ENCODE results near the gene SLX9.

Gene SLX9

DNA sequence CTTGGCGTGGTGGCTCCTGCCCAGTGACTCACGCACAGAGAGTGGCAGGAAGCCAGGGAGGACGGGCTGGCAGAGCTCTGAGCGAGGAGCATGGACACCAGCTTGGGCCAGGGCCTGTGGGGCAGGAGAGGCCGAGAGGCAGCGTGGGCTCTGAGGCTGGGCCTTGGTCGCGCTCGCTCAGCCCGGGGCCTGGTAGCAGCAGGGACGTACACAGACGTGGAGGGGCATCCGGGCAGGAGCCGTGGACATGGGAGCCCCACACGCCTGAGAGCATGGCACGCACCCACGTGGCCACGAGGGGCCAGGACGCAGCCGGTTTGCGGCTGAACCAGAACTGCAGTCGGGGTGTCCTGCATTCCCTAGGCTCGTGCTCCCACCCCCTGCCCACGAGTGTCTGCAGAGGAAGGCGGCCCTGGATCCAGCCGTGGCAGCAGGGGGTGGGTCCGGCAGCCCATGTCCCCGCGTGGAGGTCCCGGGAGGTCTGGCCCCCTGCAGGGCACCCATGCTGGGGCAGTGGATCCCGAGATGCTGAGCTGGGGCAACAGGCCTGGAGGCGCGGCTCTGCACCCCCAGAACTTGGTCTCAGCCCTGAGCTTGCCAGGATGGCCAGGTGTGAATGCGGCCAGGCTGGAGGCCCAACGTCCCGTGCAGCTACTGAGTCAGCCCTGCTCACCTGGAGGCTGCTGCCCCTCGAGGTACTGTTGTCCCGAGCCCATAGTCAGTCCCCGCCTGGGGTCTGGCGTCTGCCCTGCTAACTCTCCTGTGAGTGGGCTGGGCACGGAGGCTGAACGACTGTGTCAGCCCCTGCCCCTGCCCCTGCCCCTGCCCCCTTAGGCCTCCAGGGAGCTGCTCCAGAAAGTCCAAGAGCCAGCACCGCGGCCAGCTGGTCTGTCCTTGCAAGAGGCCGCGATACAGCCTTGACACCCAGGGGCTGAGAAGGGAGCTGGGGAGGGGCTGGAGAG, 61.6 kb downstream of the SLX9 start:
- no peak overlapping the region for H3K27ac ChIP-seq (ENCODE audit: low read length)
- no peaks in the 10 kb centered on the region for H3K36me3 ChIP-seq (ENCODE audit: control insufficient read depth, insufficient read depth, low read length)
- no peaks in the 10 kb centered on the region for H3K4me1 ChIP-seq (ENCODE audit: control insufficient read depth, insufficient read depth, low read length)
- DNase-seq (ENCODE audit: low read depth, low spot score), result no peak
- H3K9me3 ChIP-seq (ENCODE audit: control insufficient read depth, insufficient read depth, low read length), result no peaks in the 10 kb centered on the region
- no peak overlapping the region for H3K4me3 ChIP-seq (ENCODE audit: low read length)
- no CpG with 5 or more reads among the region's 46 CpGs for WGBS (ENCODE audit: insufficient coverage, insufficient read length)
- H3K27me3 ChIP-seq (ENCODE audit: control insufficient read depth, insufficient read depth, low read length), result no peaks in the 10 kb centered on the region

GRCh38 chr21:45002381-45003204, 62.8 kb downstream of the SLX9 start:
- Histone ChIP-seq H3K9me3 (ENCODE audit: control insufficient read depth, insufficient read depth, low read length) (no peaks in the 10 kb centered on the region), H3K27ac (ENCODE audit: low read length) (no peak overlapping the region), H3K4me1 (ENCODE audit: control insufficient read depth, insufficient read depth, low read length) (no peaks in the 10 kb centered on the region), H3K4me3 (ENCODE audit: low read length) (no peak overlapping the region), H3K27me3 (ENCODE audit: control insufficient read depth, insufficient read depth, low read length) (no peaks in the 10 kb centered on the region), H3K36me3 (ENCODE audit: control insufficient read depth, insufficient read depth, low read length) (no peaks in the 10 kb centered on the region)
- no CpG with 5 or more reads among the region's 28 CpGs for WGBS (ENCODE audit: insufficient coverage, insufficient read length)
- no peak for DNase-seq (ENCODE audit: low read depth, low spot score)

DNA sequence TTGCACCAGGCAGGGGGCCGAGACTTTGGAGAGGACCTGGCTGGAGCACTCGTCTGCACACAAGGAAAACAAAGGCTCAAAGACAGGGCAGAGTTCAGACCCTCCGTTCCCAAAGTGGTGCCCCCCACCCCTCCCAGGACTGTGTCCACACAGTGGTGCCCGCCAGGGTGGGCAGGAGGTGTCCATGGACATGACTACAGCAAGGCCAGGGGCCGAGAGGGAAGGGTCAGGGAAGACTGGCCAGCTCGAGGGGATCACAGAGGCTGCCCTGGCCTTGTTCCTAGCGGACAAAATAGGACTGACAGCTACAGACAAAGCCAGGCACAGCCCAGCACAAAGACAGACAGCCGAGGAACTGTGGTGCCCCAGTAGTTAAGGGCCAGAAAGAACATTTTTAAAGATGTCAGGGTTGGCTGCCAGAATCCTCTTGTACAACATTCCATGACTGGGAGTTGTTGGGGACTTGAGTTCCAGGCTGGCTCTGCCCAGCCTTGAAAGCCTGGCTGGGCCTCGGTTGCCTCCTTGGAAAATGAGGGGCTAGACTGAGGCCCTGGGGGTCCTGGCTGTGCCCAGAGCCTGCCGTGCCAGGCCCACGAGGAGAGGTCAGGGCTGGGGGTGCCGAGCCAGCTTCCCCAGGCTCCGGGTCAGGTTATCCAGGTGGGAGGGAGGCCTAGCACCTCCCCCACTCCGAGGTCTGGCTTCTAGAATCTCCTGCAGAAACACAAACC, 63.7 kb downstream of the SLX9 start:
- H3K36me3 ChIP-seq (ENCODE audit: control insufficient read depth, insufficient read depth, low read length), result no peaks in the 10 kb centered on the region
- no CpG with 5 or more reads among the region's 14 CpGs for WGBS (ENCODE audit: insufficient coverage, insufficient read length)

DNA sequence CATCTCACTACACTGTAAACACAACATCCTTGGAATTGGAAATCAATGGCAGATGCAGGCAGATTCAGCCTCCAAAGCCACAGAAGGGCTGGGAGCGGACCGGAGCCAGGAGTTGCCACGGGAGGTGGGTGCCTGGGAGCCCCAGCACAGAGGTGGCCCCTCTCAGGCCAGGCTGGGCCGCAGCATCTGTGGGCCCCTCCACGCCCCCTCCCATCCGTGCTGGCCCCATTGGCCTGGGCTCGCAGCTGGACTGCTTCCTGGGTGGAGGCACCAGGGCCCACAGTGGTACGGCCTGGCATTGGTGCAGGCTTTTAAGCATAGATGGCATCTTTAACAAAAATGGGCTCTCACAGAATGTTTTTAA, 64.2 kb downstream of the SLX9 start:
- H3K9me3 ChIP-seq (ENCODE audit: control insufficient read depth, insufficient read depth, low read length), result no peaks in the 10 kb centered on the region
- no peaks in the 10 kb centered on the region for H3K4me1 ChIP-seq (ENCODE audit: control insufficient read depth, insufficient read depth, low read length)
- no peaks in the 10 kb centered on the region for H3K36me3 ChIP-seq (ENCODE audit: control insufficient read depth, insufficient read depth, low read length)
- H3K27ac ChIP-seq (ENCODE audit: low read length), result no peak overlapping the region
- no peak for DNase-seq (ENCODE audit: low read depth, low spot score)
- no CpG with 5 or more reads among the region's 8 CpGs for WGBS (ENCODE audit: insufficient coverage, insufficient read length)
- H3K4me3 ChIP-seq (ENCODE audit: low read length), result no peak overlapping the region
- no peaks in the 10 kb centered on the region for H3K27me3 ChIP-seq (ENCODE audit: control insufficient read depth, insufficient read depth, low read length)

More for the DNA sequence above, 63.7 kb downstream of the SLX9 start:
- H3K27me3 ChIP-seq (ENCODE audit: control insufficient read depth, insufficient read depth, low read length), result no peaks in the 10 kb centered on the region
- H3K4me3 ChIP-seq (ENCODE audit: low read length), result no peak overlapping the region
- no peaks in the 10 kb centered on the region for H3K4me1 ChIP-seq (ENCODE audit: control insufficient read depth, insufficient read depth, low read length)
- no peaks in the 10 kb centered on the region for H3K9me3 ChIP-seq (ENCODE audit: control insufficient read depth, insufficient read depth, low read length)
- no peak overlapping the region for H3K27ac ChIP-seq (ENCODE audit: low read length)
- no peak for DNase-seq (ENCODE audit: low read depth, low spot score)

GRCh38 chr21:45004481-45005247, 64.8 kb downstream of the SLX9 start:
- DNase-seq (ENCODE audit: low read depth, low spot score), result no peak
- H3K4me3 ChIP-seq (ENCODE audit: low read length), result no peak overlapping the region
- H3K27ac ChIP-seq (ENCODE audit: low read length), result no peak overlapping the region
- no peaks in the 10 kb centered on the region for H3K27me3 ChIP-seq (ENCODE audit: control insufficient read depth, insufficient read depth, low read length)
- no peaks in the 10 kb centered on the region for H3K36me3 ChIP-seq (ENCODE audit: control insufficient read depth, insufficient read depth, low read length)
- no peaks in the 10 kb centered on the region for H3K9me3 ChIP-seq (ENCODE audit: control insufficient read depth, insufficient read depth, low read length)
- no CpG with 5 or more reads among the region's 40 CpGs for WGBS (ENCODE audit: insufficient coverage, insufficient read length)
- no peaks in the 10 kb centered on the region for H3K4me1 ChIP-seq (ENCODE audit: control insufficient read depth, insufficient read depth, low read length)

GRCh38 chr21:45006536-45007095, 66.8 kb downstream of the SLX9 start:
- Histone ChIP-seq H3K27ac (ENCODE audit: low read length) (no peak overlapping the region), H3K4me3 (ENCODE audit: low read length) (no peak overlapping the region), H3K36me3 (ENCODE audit: control insufficient read depth, insufficient read depth, low read length) (no peaks in the 10 kb centered on the region), H3K9me3 (ENCODE audit: control insufficient read depth, insufficient read depth, low read length) (no peaks in the 10 kb centered on the region), H3K27me3 (ENCODE audit: control insufficient read depth, insufficient read depth, low read length) (no peaks in the 10 kb centered on the region), H3K4me1 (ENCODE audit: control insufficient read depth, insufficient read depth, low read length) (no peaks in the 10 kb centered on the region)
- DNase-seq (ENCODE audit: low read depth, low spot score), result no peak
- WGBS (ENCODE audit: insufficient coverage, insufficient read length), result no CpG with 5 or more reads among the region's 9 CpGs

DNA sequence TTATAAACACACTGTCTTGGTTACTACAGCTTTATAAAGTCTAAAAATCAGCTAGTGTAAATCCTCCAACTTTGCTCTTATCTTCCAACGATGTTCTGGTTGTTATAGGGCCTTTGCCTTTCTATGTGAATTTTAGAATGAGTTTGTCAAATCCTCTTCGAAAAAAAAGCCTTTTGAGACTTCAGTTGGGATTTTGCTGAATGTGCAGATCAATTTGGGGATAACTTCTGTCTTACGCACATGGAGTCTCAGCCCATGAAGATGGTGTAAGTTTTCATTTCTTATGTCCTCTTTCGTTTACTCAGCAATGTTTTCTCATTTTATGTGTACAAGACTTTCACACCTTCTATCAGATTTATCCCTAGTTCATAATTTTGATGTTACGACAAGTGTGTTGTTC, 69.8 kb downstream of the SLX9 start:
- no CpG with 5 or more reads among the region's 5 CpGs for WGBS (ENCODE audit: insufficient coverage, insufficient read length)
- Histone ChIP-seq H3K4me3 (ENCODE audit: low read length) (no peak overlapping the region), H3K36me3 (ENCODE audit: control insufficient read depth, insufficient read depth, low read length) (no peaks in the 10 kb centered on the region), H3K27me3 (ENCODE audit: control insufficient read depth, insufficient read depth, low read length) (no peaks in the 10 kb centered on the region), H3K4me1 (ENCODE audit: control insufficient read depth, insufficient read depth, low read length) (peaks cover 12% of the 10 kb centered on the region), H3K27ac (ENCODE audit: low read length) (no peak overlapping the region), H3K9me3 (ENCODE audit: control insufficient read depth, insufficient read depth, low read length) (no peaks in the 10 kb centered on the region)
- no peak for DNase-seq (ENCODE audit: low read depth, low spot score)

DNA sequence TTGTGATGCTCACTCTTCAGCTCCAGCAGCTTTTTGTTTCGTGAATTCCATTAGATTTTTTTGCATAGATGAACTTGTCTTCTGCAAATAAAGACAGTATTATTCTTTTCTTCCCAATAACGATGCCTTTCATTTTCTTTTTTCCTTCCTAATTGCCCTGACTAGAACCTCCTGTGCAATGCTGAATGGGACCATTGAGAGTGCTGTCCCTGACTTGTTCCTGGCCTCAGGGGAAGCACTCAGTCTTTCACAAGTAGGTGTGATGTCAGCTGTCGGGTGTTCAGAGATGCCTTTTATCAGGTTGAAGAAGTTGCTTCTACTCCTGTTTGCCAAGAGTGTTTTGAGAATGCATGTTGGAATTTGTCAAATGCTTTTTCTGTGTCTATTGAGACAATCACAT, 70.3 kb downstream of the SLX9 start:
- Histone ChIP-seq H3K36me3 (ENCODE audit: control insufficient read depth, insufficient read depth, low read length) (no peaks in the 10 kb centered on the region), H3K27ac (ENCODE audit: low read length) (no peak overlapping the region), H3K9me3 (ENCODE audit: control insufficient read depth, insufficient read depth, low read length) (no peaks in the 10 kb centered on the region), H3K27me3 (ENCODE audit: control insufficient read depth, insufficient read depth, low read length) (no peaks in the 10 kb centered on the region), H3K4me3 (ENCODE audit: low read length) (no peak overlapping the region), H3K4me1 (ENCODE audit: control insufficient read depth, insufficient read depth, low read length) (peaks cover 12% of the 10 kb centered on the region)
- DNase-seq (ENCODE audit: low read depth, low spot score), result no peak
- WGBS (ENCODE audit: insufficient coverage, insufficient read length), result no CpG with 5 or more reads among the region's 3 CpGs

GRCh38 chr21:45010860-45011259, 71.0 kb downstream of the SLX9 start:
- Histone ChIP-seq H3K27ac (ENCODE audit: low read length) (no peak overlapping the region), H3K4me1 (ENCODE audit: control insufficient read depth, insufficient read depth, low read length) (peaks cover 12% of the 10 kb centered on the region), H3K27me3 (ENCODE audit: control insufficient read depth, insufficient read depth, low read length) (no peaks in the 10 kb centered on the region), H3K4me3 (ENCODE audit: low read length) (no peak overlapping the region), H3K9me3 (ENCODE audit: control insufficient read depth, insufficient read depth, low read length) (no peaks in the 10 kb centered on the region), H3K36me3 (ENCODE audit: control insufficient read depth, insufficient read depth, low read length) (no peaks in the 10 kb centered on the region)
- DNase-seq (ENCODE audit: low read depth, low spot score), result no peak
- no CpG with 5 or more reads among the region's 12 CpGs for WGBS (ENCODE audit: insufficient coverage, insufficient read length)
